ENCODE measurements around the gene NR3C1.

Gene NR3C1

GRCh38 chr5:143231973-143232812 lies 171.3 kb downstream of the NR3C1 start:
- peak; percentile 47 for FAIRE-seq
- TF ChIP-seq POLR2A (IDR thresholded peaks at IDR 0.05; ENCODE audit: low read depth, low read length): no peak
- no peak for TF ChIP-seq SPI1 (IDR thresholded peaks at IDR 0.05; ENCODE audit: low read depth, low read length)
- TF ChIP-seq POLR2AphosphoS5 (IDR thresholded peaks at IDR 0.05; ENCODE audit: low read depth, low read length): no peak
- TF ChIP-seq TAF1 (IDR thresholded peaks at IDR 0.05; ENCODE audit: low read depth, low read length): no peak
- DNase-seq (ENCODE audit: insufficient read length, low spot score): no peak

GRCh38 chr5:143231416-143231815 lies 172.1 kb downstream of the NR3C1 start:
- no peak for DNase-seq (ENCODE audit: insufficient read length, low spot score)
- FAIRE-seq: no peak
- no peak for TF ChIP-seq POLR2A (IDR thresholded peaks at IDR 0.05; ENCODE audit: low read depth, low read length)
- no peak for TF ChIP-seq TAF1 (IDR thresholded peaks at IDR 0.05; ENCODE audit: low read depth, low read length)
- TF ChIP-seq POU2F2 (IDR thresholded peaks at IDR 0.05; ENCODE audit: low read depth, low read length): no peak
- no peak for TF ChIP-seq SPI1 (IDR thresholded peaks at IDR 0.05; ENCODE audit: low read depth, low read length)
- no peak for TF ChIP-seq PAX5 (IDR thresholded peaks at IDR 0.05; ENCODE audit: insufficient read depth, low read length, severe bottlenecking)
- no peak for TF ChIP-seq POLR2AphosphoS5 (IDR thresholded peaks at IDR 0.05; ENCODE audit: low read depth, low read length)

- no peak; the same call in none of the 2 replicates for TF ChIP-seq POLR2A (IDR thresholded peaks at IDR 0.05; ENCODE audit: low read depth, low read length)
- no peak for TF ChIP-seq POU2F2 (IDR thresholded peaks at IDR 0.05; ENCODE audit: low read depth, low read length)
- no peak for TF ChIP-seq SPI1 (IDR thresholded peaks at IDR 0.05; ENCODE audit: low read depth, low read length)
- no peak for TF ChIP-seq POLR2AphosphoS5 (IDR thresholded peaks at IDR 0.05; ENCODE audit: low read depth, low read length)
- TF ChIP-seq PAX5 (IDR thresholded peaks at IDR 0.05; ENCODE audit: insufficient read depth, low read length, severe bottlenecking): no peak
- TF ChIP-seq TAF1 (IDR thresholded peaks at IDR 0.05; ENCODE audit: low read depth, low read length): no peak
- FAIRE-seq (no peak), DNase-seq (ENCODE audit: insufficient read length, low spot score) (no peak)
Observed at GRCh38 chr5:143230676-143230996, 172.8 kb downstream of the NR3C1 start.

- DNase-seq (ENCODE audit: insufficient read length, low spot score) (peak; percentile 41), FAIRE-seq (peak; percentile 98)
- TF ChIP-seq TAF1 (IDR thresholded peaks at IDR 0.05; ENCODE audit: low read depth, low read length): peak; percentile 49; the same call in 1 of the 2 replicates
- TF ChIP-seq SPI1 (IDR thresholded peaks at IDR 0.05; ENCODE audit: low read depth, low read length): 0 out of 2 replicates have a peak, but pooled peaks have one; percentile 18
- peak; percentile 51; the same call in 1 of the 2 replicates for TF ChIP-seq POLR2AphosphoS5 (IDR thresholded peaks at IDR 0.05; ENCODE audit: low read depth, low read length)
- TF ChIP-seq POLR2A (IDR thresholded peaks at IDR 0.05; ENCODE audit: low read depth, low read length): peak; percentile 71; the same call in 1 of the 2 replicates
- TF ChIP-seq POU2F2 (IDR thresholded peaks at IDR 0.05; ENCODE audit: low read depth, low read length): peak; percentile 88; the same call in 1 of the 2 replicates
- no peak for TF ChIP-seq PAX5 (IDR thresholded peaks at IDR 0.05; ENCODE audit: insufficient read depth, low read length, severe bottlenecking)
Observed at GRCh38 chr5:143229896-143230675, 173.4 kb downstream of the NR3C1 start.

GRCh38 chr5:143229426-143229895 lies 174.0 kb downstream of the NR3C1 start:
- FAIRE-seq (no peak), DNase-seq (ENCODE audit: insufficient read length, low spot score) (no peak)
- TF ChIP-seq POU2F2 (IDR thresholded peaks at IDR 0.05; ENCODE audit: low read depth, low read length): no peak; the same call in 1 of the 2 replicates
- 0 out of 2 replicates have a peak, but pooled peaks have one; percentile 12 for TF ChIP-seq TAF1 (IDR thresholded peaks at IDR 0.05; ENCODE audit: low read depth, low read length)
- TF ChIP-seq POLR2AphosphoS5 (IDR thresholded peaks at IDR 0.05; ENCODE audit: low read depth, low read length): peak; percentile 76; the same call in 1 of the 2 replicates

GRCh38 chr5:143228597-143229293 lies 174.7 kb downstream of the NR3C1 start:
- TF ChIP-seq SPI1 (IDR thresholded peaks at IDR 0.05; ENCODE audit: low read depth, low read length): no peak
- FAIRE-seq (no peak), DNase-seq (ENCODE audit: insufficient read length, low spot score) (no peak)

Data from GM12891 (cell line).